Stimulated activated effector memory CD8-positive, alpha-beta T cell treated with anti-CD3 and anti-CD28 coated beads, Interleukin-12 subunit alpha, Interleukin-12 subunit beta, amount 100 ng/mL, for 72 hours (primary cell): ENCODE results near the gene KCNK2.

Experiments
- ATAC-seq: fragments of 150-1000 bp; cut with Tn5 transposase; 2 replicates; pipeline ENCODE4 v1.10.0; 2021
- DNase-seq, 2 donors: peaks; one replicate each; pipeline ENCODE4 v3.0.0; 2021 to 2022; ENCODE audit warnings: low spot score in 2 of 2
- H3K27ac Mint-ChIP-seq: one replicate; pipeline ENCODE4 v1.8.0; 2022; ENCODE audit warnings: mild to moderate bottlenecking, mixed read lengths
- H3K36me3 Mint-ChIP-seq: one replicate; pipeline ENCODE4 v1.8.0; 2022; ENCODE audit warnings: mild to moderate bottlenecking, mixed read lengths
- H3K4me1 Mint-ChIP-seq: one replicate; pipeline ENCODE4 v1.8.0; 2022; ENCODE audit warnings: mixed read lengths
- H3K4me3 Mint-ChIP-seq: one replicate; pipeline ENCODE4 v1.8.0; 2022; ENCODE audit warnings: mild to moderate bottlenecking, mixed read lengths
- H3K9me3 Mint-ChIP-seq: one replicate; pipeline ENCODE4 v1.8.0; 2022; ENCODE audit warnings: mixed read lengths

KCNK2 gene

GRCh38 chr1:215082532-215083382 lies at the start of gene KCNK2:
KCNK2 (plus strand) TSS chr1:215082737; CDS start chr1:215083386, 649 bp downstream.
- ATAC-seq: no peak

GRCh38 chr1:215032911-215033526 lies 49.5 kb upstream of the KCNK2 start:
- H3K4me1 Mint-ChIP-seq: no peaks in the 10 kb centered on the region

More at GRCh38 chr1:215082532-215083382, at the start of gene KCNK2:
- Mint-ChIP-seq H3K4me3 (no peak within 1 kb of the TSS), H3K27ac (no peak within 1 kb of the TSS), H3K36me3 (no peaks in the 10 kb centered on the region), H3K9me3 (peaks cover 6% of the 10 kb centered on the region), H3K4me1 (no peaks in the 10 kb centered on the region)
- DNase-seq: no peak

GRCh38 chr1:215040190-215040589 lies 42.3 kb upstream of the KCNK2 start:
- H3K4me1 Mint-ChIP-seq: no peaks in the 10 kb centered on the region
- no peak overlapping the region for H3K4me3 Mint-ChIP-seq
- DNase-seq (no peak), ATAC-seq (no peak)
- H3K27ac Mint-ChIP-seq: no peak overlapping the region
- H3K9me3 Mint-ChIP-seq: peaks cover 9% of the 10 kb centered on the region
- H3K36me3 Mint-ChIP-seq: no peaks in the 10 kb centered on the region

More at GRCh38 chr1:215032911-215033526, 49.5 kb upstream of the KCNK2 start:
- H3K27ac Mint-ChIP-seq: no peak overlapping the region
- peaks cover 13% of the 10 kb centered on the region for H3K9me3 Mint-ChIP-seq
- no peaks in the 10 kb centered on the region for H3K36me3 Mint-ChIP-seq
- DNase-seq (no peak), ATAC-seq (no peak)
- H3K4me3 Mint-ChIP-seq: no peak overlapping the region

GRCh38 chr1:215043401-215043800 lies 39.1 kb upstream of the KCNK2 start:
- H3K4me1 Mint-ChIP-seq: no peaks in the 10 kb centered on the region
- DNase-seq (no peak), ATAC-seq (peak; percentile 45)
- H3K9me3 Mint-ChIP-seq: peaks cover 9% of the 10 kb centered on the region
- no peak overlapping the region for H3K27ac Mint-ChIP-seq
- no peak overlapping the region for H3K4me3 Mint-ChIP-seq
- H3K36me3 Mint-ChIP-seq: no peaks in the 10 kb centered on the region

- Mint-ChIP-seq H3K4me1 (no peaks in the 10 kb centered on the region), H3K27ac (no peak overlapping the region), H3K36me3 (no peaks in the 10 kb centered on the region), H3K4me3 (no peak overlapping the region), H3K9me3 (peaks cover 9% of the 10 kb centered on the region)
- no peak for ATAC-seq
- DNase-seq: no peak
Measured at GRCh38 chr1:215044151-215044550, 38.4 kb upstream of the KCNK2 start.

GRCh38 chr1:215045698-215046308 lies 36.7 kb upstream of the KCNK2 start:
- ATAC-seq: no peak
- H3K4me3 Mint-ChIP-seq: no peak overlapping the region
- no peaks in the 10 kb centered on the region for H3K4me1 Mint-ChIP-seq
- H3K36me3 Mint-ChIP-seq: no peaks in the 10 kb centered on the region
- no peak for DNase-seq
- H3K27ac Mint-ChIP-seq: no peak overlapping the region
- H3K9me3 Mint-ChIP-seq: peaks cover 14% of the 10 kb centered on the region

GRCh38 chr1:215052256-215053015 lies 30.1 kb upstream of the KCNK2 start:
- ATAC-seq: no peak

GRCh38 chr1:215054266-215054665 lies 28.3 kb upstream of the KCNK2 start:
- ATAC-seq: no peak
- no peak overlapping the region for H3K27ac Mint-ChIP-seq

More at GRCh38 chr1:215052256-215053015, 30.1 kb upstream of the KCNK2 start:
- Mint-ChIP-seq H3K4me3 (no peak overlapping the region), H3K9me3 (peaks cover 18% of the 10 kb centered on the region), H3K27ac (no peak overlapping the region), H3K4me1 (no peaks in the 10 kb centered on the region), H3K36me3 (no peaks in the 10 kb centered on the region)
- no peak for DNase-seq

GRCh38 chr1:215055281-215055935 lies 27.1 kb upstream of the KCNK2 start:
- Mint-ChIP-seq H3K4me3 (no peak overlapping the region), H3K27ac (no peak overlapping the region)
- no peak for DNase-seq

More at GRCh38 chr1:215054266-215054665, 28.3 kb upstream of the KCNK2 start:
- peaks cover 27% of the 10 kb centered on the region for H3K9me3 Mint-ChIP-seq
- H3K4me3 Mint-ChIP-seq: no peak overlapping the region
- DNase-seq: no peak
- no peaks in the 10 kb centered on the region for H3K4me1 Mint-ChIP-seq
- no peaks in the 10 kb centered on the region for H3K36me3 Mint-ChIP-seq

GRCh38 chr1:215056584-215056983 lies 26.0 kb upstream of the KCNK2 start:
- Mint-ChIP-seq H3K36me3 (no peaks in the 10 kb centered on the region), H3K9me3 (peaks cover 22% of the 10 kb centered on the region), H3K27ac (no peak overlapping the region), H3K4me1 (no peaks in the 10 kb centered on the region), H3K4me3 (no peak overlapping the region)
- DNase-seq (no peak), ATAC-seq (no peak)

More at GRCh38 chr1:215055281-215055935, 27.1 kb upstream of the KCNK2 start:
- peaks cover 26% of the 10 kb centered on the region for H3K9me3 Mint-ChIP-seq
- H3K36me3 Mint-ChIP-seq: no peaks in the 10 kb centered on the region
- ATAC-seq: no peak
- no peaks in the 10 kb centered on the region for H3K4me1 Mint-ChIP-seq

- Mint-ChIP-seq H3K9me3 (peaks cover 15% of the 10 kb centered on the region), H3K27ac (no peak overlapping the region), H3K4me3 (no peak overlapping the region), H3K36me3 (no peaks in the 10 kb centered on the region), H3K4me1 (no peaks in the 10 kb centered on the region)
- ATAC-seq (no peak), DNase-seq (no peak)
Measured at GRCh38 chr1:215059947-215060346, 22.6 kb upstream of the KCNK2 start.

- Mint-ChIP-seq H3K4me1 (no peaks in the 10 kb centered on the region), H3K9me3 (peaks cover 3% of the 10 kb centered on the region), H3K36me3 (no peaks in the 10 kb centered on the region), H3K4me3 (no peak overlapping the region), H3K27ac (no peak overlapping the region)
- DNase-seq (no peak), ATAC-seq (no peak)
Measured at GRCh38 chr1:215064327-215064726, 18.2 kb upstream of the KCNK2 start.

- H3K4me3 Mint-ChIP-seq: no peak overlapping the region
- H3K36me3 Mint-ChIP-seq: no peaks in the 10 kb centered on the region
- DNase-seq (no peak), ATAC-seq (no peak)
- H3K9me3 Mint-ChIP-seq: no peaks in the 10 kb centered on the region
- H3K4me1 Mint-ChIP-seq: no peaks in the 10 kb centered on the region
- no peak overlapping the region for H3K27ac Mint-ChIP-seq
Measured at GRCh38 chr1:215071078-215071477, 11.5 kb upstream of the KCNK2 start.

- no peak for DNase-seq
- peaks cover 7% of the 10 kb centered on the region for H3K9me3 Mint-ChIP-seq
- no peak for ATAC-seq
- no peak overlapping the region for H3K27ac Mint-ChIP-seq
- no peak overlapping the region for H3K4me3 Mint-ChIP-seq
- no peaks in the 10 kb centered on the region for H3K36me3 Mint-ChIP-seq
- H3K4me1 Mint-ChIP-seq: no peaks in the 10 kb centered on the region
Measured at GRCh38 chr1:215076322-215076721, 6.2 kb upstream of the KCNK2 start.
